NCI-H2107 treated with DMSO at 0.1 percent for 48 hours (cell line): ENCODE results near the gene CARS2.
A peak's percentile ranks its signal among the peaks of the same experiment; 100 is the strongest.
"Not testable (repeated sequence)": the region's sequence is repeated elsewhere in the genome, so short reads cannot be mapped to it uniquely, and the experiment has no call there.

Source experiments
- DNase-seq: peaks from one replicate; lab custom pipeline; 2025; ENCODE audit not compliant: unreplicated experiment; lab: John Stamatoyannopoulos, UW

Gene CARS2

GRCh38 chr13:110639935-110640334 lies 66.0 kb downstream of the CARS2 start:
- no peak for DNase-seq

GRCh38 chr13:110638814-110639806 lies 66.8 kb downstream of the CARS2 start:
- DNase-seq = no peak

- no peak for DNase-seq
Measured at GRCh38 chr13:110638257-110638656, 67.7 kb downstream of the CARS2 start.

GRCh38 chr13:110637747-110638146 lies 68.2 kb downstream of the CARS2 start:
- peak; percentile 28 for DNase-seq

- no peak for DNase-seq
Measured at GRCh38 chr13:110637275-110637674, 68.6 kb downstream of the CARS2 start.

GRCh38 chr13:110636701-110637201 lies 69.2 kb downstream of the CARS2 start:
- DNase-seq = peak; percentile 78

GRCh38 chr13:110636053-110636475 lies 69.9 kb downstream of the CARS2 start:
- no peak for DNase-seq

- no peak for DNase-seq
Measured at GRCh38 chr13:110635405-110636002, 70.4 kb downstream of the CARS2 start.

GRCh38 chr13:110634558-110634957 lies 71.4 kb downstream of the CARS2 start:
- DNase-seq = no peak

- DNase-seq = no peak
Measured at GRCh38 chr13:110633776-110634175, 72.1 kb downstream of the CARS2 start.

GRCh38 chr13:110632255-110632654 lies 73.7 kb downstream of the CARS2 start:
- DNase-seq = not testable (repeated sequence)

- DNase-seq = no peak
Measured at GRCh38 chr13:110630566-110631119, 75.3 kb downstream of the CARS2 start.

GRCh38 chr13:110629735-110630134 lies 76.2 kb downstream of the CARS2 start:
- DNase-seq = peak; percentile 21

GRCh38 chr13:110628952-110629701 lies 76.8 kb downstream of the CARS2 start:
- no peak for DNase-seq

GRCh38 chr13:110628477-110628793 lies 77.5 kb downstream of the CARS2 start:
- no peak for DNase-seq

- DNase-seq = no peak
Measured at GRCh38 chr13:110627761-110628476, 78.0 kb downstream of the CARS2 start.

- no peak for DNase-seq
Measured at GRCh38 chr13:110627351-110627750, 78.6 kb downstream of the CARS2 start.

GRCh38 chr13:110626521-110626920 lies 79.4 kb downstream of the CARS2 start:
- no peak for DNase-seq

- DNase-seq = peak; percentile 27
Measured at GRCh38 chr13:110625771-110626321, 80.1 kb downstream of the CARS2 start.
